GM18909 (cell line): ENCODE data around the gene LRIG3.
"Not testable (repeated sequence)": the region's sequence is repeated elsewhere in the genome, so short reads cannot be mapped to it uniquely, and the experiment has no call there.

Experiments
- ATAC-seq: cut with Tn5 transposase; IDR thresholded peaks from one replicate; pipeline ENCODE4 v1.9.1; 2021; ENCODE audit warnings: mild to moderate bottlenecking; ENCODE audit not compliant: unreplicated experiment, poor library complexity

Gene LRIG3

DNA sequence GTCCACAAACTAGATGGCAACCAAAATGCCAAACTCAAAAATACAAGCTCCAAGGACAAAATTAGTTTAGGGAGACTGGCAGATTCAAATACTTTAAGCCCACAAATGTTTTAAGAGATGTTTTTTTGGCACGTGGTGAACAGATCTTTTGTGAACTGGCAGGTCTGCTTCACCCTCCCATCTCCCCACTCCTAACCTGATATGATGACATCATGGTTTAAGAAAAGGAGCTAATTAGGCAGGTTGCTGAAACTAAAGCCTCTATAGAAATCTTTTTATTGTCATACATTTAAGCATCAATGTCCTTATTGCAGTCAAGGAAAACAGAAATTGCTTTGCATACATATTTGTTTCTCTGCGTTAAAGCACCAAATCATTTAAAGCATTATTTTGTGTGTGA is 5.8 kb downstream of the LRIG3 start:
- no peak for ATAC-seq

GRCh38 chr12:58907391-58907790 is 12.9 kb downstream of the LRIG3 start:
- ATAC-seq: no peak

DNA sequence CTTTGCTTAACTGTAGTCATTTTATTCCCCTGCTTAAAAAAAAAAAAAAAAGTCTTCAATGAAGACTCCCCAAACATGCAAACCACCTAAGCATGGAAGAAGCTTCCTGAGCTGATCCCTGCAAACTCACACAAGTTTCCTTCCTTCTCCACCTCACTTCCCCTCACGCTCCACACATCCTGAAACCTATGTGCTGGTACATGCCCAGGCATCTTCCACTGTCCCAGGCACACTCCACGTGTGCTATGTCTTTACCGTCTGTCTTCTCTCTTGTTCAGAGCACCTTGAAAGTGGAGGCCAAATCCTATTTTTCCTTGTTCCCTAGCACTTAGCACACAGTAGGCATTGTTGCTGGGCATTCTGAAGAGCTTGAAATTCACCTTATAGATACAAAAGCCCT is 13.4 kb downstream of the LRIG3 start:
- ATAC-seq: no peak

DNA sequence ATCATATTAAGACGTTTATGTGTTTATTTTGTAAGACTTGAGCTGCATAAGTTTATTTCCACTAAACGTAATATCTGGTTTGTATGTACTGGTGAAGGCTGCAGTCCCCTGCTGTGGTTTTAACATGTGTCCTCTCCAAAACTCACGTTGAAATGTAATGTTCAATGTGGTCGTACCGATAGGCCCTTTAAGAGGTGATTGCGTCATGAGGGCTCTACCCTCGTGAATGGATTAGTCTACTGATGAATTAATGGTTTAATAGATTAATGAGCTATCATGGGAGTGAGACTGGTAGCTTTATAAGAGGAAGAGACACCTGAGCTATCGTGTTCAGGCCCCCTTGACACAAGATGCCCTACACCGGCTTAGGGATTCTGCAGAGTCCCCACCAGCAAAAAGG is 14.9 kb downstream of the LRIG3 start:
- ATAC-seq: no peak

- ATAC-seq: not testable (repeated sequence)
Observed at GRCh38 chr12:58902726-58903125, 17.6 kb downstream of the LRIG3 start.

- no peak for ATAC-seq
Observed at GRCh38 chr12:58901664-58902063, 18.6 kb downstream of the LRIG3 start.

GRCh38 chr12:58897969-58898368 is 22.3 kb downstream of the LRIG3 start:
- no peak for ATAC-seq

GRCh38 chr12:58896278-58896677 is 24.0 kb downstream of the LRIG3 start:
- no peak for ATAC-seq

DNA sequence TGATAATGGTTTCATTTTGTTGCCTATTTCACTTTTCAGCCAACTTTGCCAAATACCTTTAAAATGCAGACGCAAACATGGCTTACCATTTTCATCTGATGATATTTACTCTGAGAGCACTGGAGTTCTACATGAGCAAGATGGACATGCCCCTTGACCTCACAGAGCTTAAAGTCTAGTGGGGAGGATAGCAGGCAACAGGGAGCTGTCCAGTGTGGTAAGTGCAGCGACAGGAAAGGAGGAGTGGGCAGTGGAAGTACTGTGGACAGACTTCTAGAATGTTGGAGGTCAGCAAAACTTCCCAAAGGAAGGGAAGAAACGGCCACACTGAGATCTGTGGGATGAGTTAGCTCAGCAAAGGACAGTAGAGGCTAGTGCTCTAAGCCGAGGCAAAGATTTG is 25.3 kb downstream of the LRIG3 start:
- ATAC-seq: no peak

GRCh38 chr12:58894040-58894439 is 26.3 kb downstream of the LRIG3 start:
- no peak for ATAC-seq

DNA sequence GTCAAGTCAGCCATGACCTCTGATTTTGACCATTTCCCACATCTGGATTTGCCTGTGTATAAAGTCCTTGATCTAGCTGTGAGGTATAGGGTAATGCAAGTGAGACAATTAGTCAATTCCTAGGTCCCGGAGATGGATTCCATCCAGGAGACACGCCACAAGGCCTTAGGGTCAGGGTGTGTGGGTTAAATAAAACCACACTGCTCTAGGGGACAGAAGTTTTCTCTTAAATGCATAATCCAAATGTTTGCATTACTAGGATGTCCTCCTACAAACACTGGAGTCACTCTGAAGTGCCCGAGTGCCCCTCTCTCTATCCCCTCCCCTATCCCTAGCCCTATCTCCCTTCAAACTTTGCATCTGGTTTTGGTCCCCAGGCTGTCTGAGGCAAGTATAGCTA is 26.8 kb downstream of the LRIG3 start:
- ATAC-seq: no peak

DNA sequence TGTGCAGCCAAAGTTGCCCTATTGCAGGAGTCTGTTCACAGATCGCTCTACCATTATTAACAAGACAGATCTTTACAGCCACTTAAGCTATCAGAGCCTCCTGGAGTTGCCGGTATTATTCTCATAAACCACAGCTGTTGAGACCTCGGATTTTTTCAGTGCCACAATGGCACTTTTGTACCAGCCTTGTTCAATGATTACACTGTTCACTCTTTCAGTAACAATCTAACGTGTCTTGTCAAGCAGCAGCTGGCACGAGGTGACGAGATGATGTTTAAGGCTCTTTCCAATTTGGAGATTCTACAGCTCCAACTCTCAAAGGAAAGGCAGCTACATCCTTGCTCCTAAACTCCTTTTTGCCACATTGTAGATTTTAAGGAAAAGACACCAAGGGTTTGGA is 30.7 kb downstream of the LRIG3 start:
- no peak for ATAC-seq

DNA sequence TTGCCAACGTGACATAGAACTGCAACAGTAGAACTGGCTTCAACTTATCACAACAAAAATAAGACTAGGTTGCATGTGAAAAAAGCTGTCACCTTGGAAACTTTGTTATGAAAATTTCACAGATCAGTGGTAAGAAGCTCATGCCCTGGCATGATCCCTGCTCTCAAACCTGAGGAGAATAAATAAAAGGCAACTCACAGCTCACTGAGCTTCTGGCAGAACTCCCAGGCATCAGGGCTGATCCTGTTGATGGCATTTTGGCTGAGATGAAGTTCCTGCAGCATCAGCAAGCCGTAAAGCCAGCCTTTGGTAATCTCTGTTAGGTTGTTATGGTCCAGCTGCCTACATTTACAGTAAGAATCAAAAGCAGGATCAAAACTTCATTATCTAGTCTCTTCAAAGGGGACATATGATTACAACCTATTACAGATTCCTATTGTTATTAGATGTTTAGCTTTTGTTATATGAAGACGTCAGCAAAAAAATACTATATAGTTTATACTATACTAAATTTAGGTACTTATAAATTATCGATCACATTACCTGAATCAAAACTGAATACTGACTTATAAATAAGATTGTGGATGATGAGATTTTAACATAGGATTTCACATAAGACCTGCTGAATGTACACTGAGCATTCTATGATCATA is 32.0 kb downstream of the LRIG3 start:
- no peak for ATAC-seq

GRCh38 chr12:58887068-58887467 is 33.2 kb downstream of the LRIG3 start:
- ATAC-seq: no peak

- ATAC-seq: no peak
Observed at GRCh38 chr12:58886474-58886873, 33.8 kb downstream of the LRIG3 start.

- no peak for ATAC-seq
Observed at GRCh38 chr12:58884916-58885315, 35.4 kb downstream of the LRIG3 start.

GRCh38 chr12:58883576-58884334 is 36.5 kb downstream of the LRIG3 start:
- ATAC-seq: peak; percentile 65

- no peak for ATAC-seq
Observed at GRCh38 chr12:58882826-58883225, 37.5 kb downstream of the LRIG3 start.

DNA sequence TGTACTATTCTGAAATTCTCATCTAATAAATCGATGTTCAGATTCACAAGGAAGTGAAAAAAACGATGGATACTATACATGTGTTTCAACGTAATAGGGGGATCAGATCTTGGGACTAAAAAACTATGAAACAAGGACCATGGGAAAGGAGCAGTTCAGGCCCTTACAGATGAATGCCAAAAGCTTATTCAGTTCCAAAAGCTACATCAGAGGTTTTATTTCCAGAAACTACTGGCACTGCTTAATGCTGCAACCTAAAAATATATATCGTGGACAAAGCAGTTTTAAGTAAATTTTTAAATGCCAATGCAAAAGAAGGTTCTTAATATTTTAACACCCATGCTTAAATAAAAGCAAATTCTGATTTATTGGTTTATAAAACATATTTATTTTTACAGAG is 38.5 kb downstream of the LRIG3 start:
- no peak for ATAC-seq

DNA sequence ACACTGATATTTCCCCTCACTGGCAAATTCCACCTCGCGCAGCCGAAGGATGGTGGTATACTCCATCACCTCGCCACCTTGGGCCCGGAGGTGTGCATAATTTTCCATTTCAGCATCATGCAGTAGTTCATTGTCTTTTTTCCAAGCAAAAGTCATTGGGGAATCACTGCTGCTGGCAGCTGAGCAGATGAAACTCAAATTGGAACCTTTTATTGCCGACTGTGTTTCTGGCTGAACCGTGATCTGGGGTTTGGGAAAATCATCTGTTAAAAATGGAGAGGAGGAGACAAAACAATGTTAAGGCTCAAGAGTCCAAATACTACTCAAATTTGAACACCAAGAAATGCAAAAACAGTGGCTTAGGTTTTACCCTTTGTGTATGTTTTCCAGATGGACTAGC is 39.7 kb downstream of the LRIG3 start:
- no peak for ATAC-seq

- no peak for ATAC-seq
Observed at GRCh38 chr12:58877243-58877743, 43.0 kb downstream of the LRIG3 start.

- no peak for ATAC-seq
Observed at GRCh38 chr12:58873496-58873895, 46.8 kb downstream of the LRIG3 start.
